H9 (cell line): ENCODE measurements around the gene ELOF1. TPM values are rescaled to one million over a fixed set of nuclear protein-coding genes. Genes with fewer than 3 reads are reported as not detected.

Source experiments
- DNase-seq: peaks from one replicate; pipeline ENCODE4 v3.0.0-alpha.2; 2017
- H2AFZ ChIP-seq: one replicate; pipeline ENCODE4 v1.6.1; 2013; ENCODE audit warnings: mild to moderate bottlenecking, low read length, control low read depth, moderate library complexity
- H2AK5ac ChIP-seq: 2 replicates; pipeline ENCODE4 v1.6.1; 2013; ENCODE audit warnings: low read length, control low read depth, mixed read lengths; ENCODE audit not compliant: insufficient read length
- H2BK120ac ChIP-seq: one replicate; pipeline ENCODE4 v1.6.1; 2013; ENCODE audit warnings: low read depth, mild to moderate bottlenecking, low read length, control low read depth, inconsistent platforms; ENCODE audit not compliant: poor library complexity, severe bottlenecking
- H2BK12ac ChIP-seq: 2 replicates; pipeline ENCODE4 v1.6.1; 2013; ENCODE audit warnings: low read length, control low read depth, mixed read lengths, low read depth; ENCODE audit not compliant: insufficient read length
- H2BK15ac ChIP-seq: 2 replicates; pipeline ENCODE4 v1.6.1; 2013; ENCODE audit warnings: low read depth, low read length, control low read depth
- H2BK20ac ChIP-seq: one replicate; pipeline ENCODE4 v1.6.1; 2013; ENCODE audit warnings: low read depth, mild to moderate bottlenecking, low read length, control low read depth, inconsistent platforms; ENCODE audit not compliant: poor library complexity, severe bottlenecking
- H2BK5ac ChIP-seq: 2 replicates; pipeline ENCODE4 v1.6.1; 2013; ENCODE audit warnings: low read length, control low read depth, mixed read lengths; ENCODE audit not compliant: insufficient read length
- H3K14ac ChIP-seq: 2 replicates; pipeline ENCODE4 v1.6.1; 2013; ENCODE audit warnings: low read length, control low read depth; ENCODE audit not compliant: insufficient read depth
- H3K18ac ChIP-seq: 2 replicates; pipeline ENCODE4 v1.6.1; 2013; ENCODE audit warnings: low read depth, mild to moderate bottlenecking, mixed read lengths, low read length, control low read depth; ENCODE audit not compliant: insufficient read length
- H3K23ac ChIP-seq: 2 replicates; pipeline ENCODE4 v1.6.1; 2013; ENCODE audit warnings: low read length, control low read depth, mixed read lengths, low read depth; ENCODE audit not compliant: insufficient read length
- H3K23me2 ChIP-seq: 2 replicates; pipeline ENCODE4 v1.6.1; 2013; ENCODE audit warnings: low read depth, mild to moderate bottlenecking, mixed read lengths, low read length, control low read depth; ENCODE audit not compliant: insufficient read length, poor library complexity, severe bottlenecking
- H3K27ac ChIP-seq: 2 replicates; pipeline ENCODE4 v1.5.1; 2013; ENCODE audit warnings: low read length, control low read depth, mixed read lengths, low read depth; ENCODE audit not compliant: insufficient read length
- H3K27me3 ChIP-seq: 2 replicates; pipeline ENCODE4 v1.6.1; 2013; ENCODE audit warnings: low read length, control low read depth, inconsistent platforms; ENCODE audit not compliant: insufficient read depth
- H3K4ac ChIP-seq: 2 replicates; pipeline ENCODE4 v1.6.1; 2013; ENCODE audit warnings: low read depth, mild to moderate bottlenecking, control low read depth, inconsistent platforms, low read length, moderate library complexity
- H3K4me1 ChIP-seq: 2 replicates; pipeline ENCODE4 v1.6.1; 2013; ENCODE audit warnings: low read length, control low read depth, inconsistent platforms; ENCODE audit not compliant: insufficient read depth
- H3K4me2 ChIP-seq: 2 replicates; pipeline ENCODE4 v1.6.1; 2013; ENCODE audit warnings: low read length, control low read depth, mixed read lengths; ENCODE audit not compliant: insufficient read length, insufficient read depth
- H3K56ac ChIP-seq: 2 replicates; pipeline ENCODE4 v1.6.1; 2013; ENCODE audit warnings: low read depth, mild to moderate bottlenecking, mixed read lengths, low read length, control low read depth; ENCODE audit not compliant: insufficient read length
- H3K79me1 ChIP-seq: 2 replicates; pipeline ENCODE4 v1.6.1; 2013; ENCODE audit warnings: low read depth, mild to moderate bottlenecking, moderate library complexity, low read length, control low read depth, inconsistent platforms; ENCODE audit not compliant: insufficient read depth, poor library complexity, severe bottlenecking
- H3K79me2 ChIP-seq: 2 replicates; pipeline ENCODE4 v1.6.1; 2013; ENCODE audit warnings: low read length, control low read depth, inconsistent platforms; ENCODE audit not compliant: insufficient read depth
- H3K9ac ChIP-seq: 2 replicates; pipeline ENCODE4 v1.6.1; 2013; ENCODE audit warnings: low read length, control low read depth, mixed read lengths; ENCODE audit not compliant: insufficient read length; ENCODE audit errors: extremely low read depth
- H3K9me3 ChIP-seq: one replicate; pipeline ENCODE4 v1.6.1; 2013; ENCODE audit warnings: low read depth, low read length, inconsistent platforms; ENCODE audit not compliant: control insufficient read depth
- H3T11ph ChIP-seq: one replicate; pipeline ENCODE4 v1.6.1; 2013; ENCODE audit warnings: mild to moderate bottlenecking, low read length, control low read depth, inconsistent platforms
- H4K20me1 ChIP-seq: one replicate; pipeline ENCODE4 v1.6.1; 2013; ENCODE audit not compliant: control insufficient read depth, insufficient read length, insufficient read depth
- H4K5ac ChIP-seq: 2 replicates; pipeline ENCODE4 v1.6.1; 2013; ENCODE audit warnings: low read depth, mild to moderate bottlenecking, mixed read lengths, low read length, control low read depth; ENCODE audit not compliant: insufficient read length
- H4K8ac ChIP-seq: replicated peaks from 2 replicates; pipeline ENCODE4 v1.6.1; 2013; ENCODE audit warnings: low read length, control low read depth, mixed read lengths, low read depth; ENCODE audit not compliant: insufficient read length
- H4K91ac ChIP-seq: 2 replicates; pipeline ENCODE4 v1.6.1; 2013; ENCODE audit warnings: low read depth, mild to moderate bottlenecking, moderate library complexity, mixed read lengths, low read length, control low read depth; ENCODE audit not compliant: insufficient read length
- H3K27ac Mint-ChIP-seq, 3 experiments: 2 replicates in 2 of 3; 3 replicates in 1 of 3; pipeline ENCODE4 v1.8.0; 2020 to 2021; ENCODE audit warnings: mixed read lengths in 3 of 3, mild to moderate bottlenecking in 1 of 3, moderate library complexity in 1 of 3
- H3K27me3 Mint-ChIP-seq: 2 replicates; pipeline ENCODE4 v1.8.0; 2021; ENCODE audit warnings: low read depth, mild to moderate bottlenecking, moderate library complexity, mixed read lengths
- H3K36me3 Mint-ChIP-seq, 3 experiments: 2 replicates in 2 of 3; 3 replicates in 1 of 3; pipeline ENCODE4 v1.8.0; 2020 to 2021; ENCODE audit warnings: low read depth in 3 of 3, mixed read lengths in 3 of 3; ENCODE audit not compliant: insufficient read depth in 1 of 3
- H3K4me1 Mint-ChIP-seq, 2 experiments: 2 replicates each; pipeline ENCODE4 v1.8.0; 2020; ENCODE audit warnings: mixed read lengths in 2 of 2
- H3K4me3 Mint-ChIP-seq, 2 experiments: 2 replicates in 1 of 2; 3 replicates in 1 of 2; pipeline ENCODE4 v1.8.0; 2020 to 2021; ENCODE audit warnings: mild to moderate bottlenecking in 2 of 2, mixed read lengths in 2 of 2, moderate library complexity in 1 of 2
- H3K9me3 Mint-ChIP-seq, 2 experiments: 2 replicates in 1 of 2; 3 replicates in 1 of 2; pipeline ENCODE4 v1.8.0; 2020; ENCODE audit warnings: mild to moderate bottlenecking in 2 of 2, mixed read lengths in 2 of 2, moderate library complexity in 1 of 2
- CTCF ChIP-seq: fragments of 200-600 bp; sonication (generic); conservative IDR thresholded peaks from 3 replicates; pipeline ENCODE4 v1.8.0; 2021; ENCODE audit warnings: antibody characterized with exemption, mild to moderate bottlenecking
- WGBS: extraction: QIAGEN DNeasy Blood & Tissue Kit; methylation state at CpG from one replicate; pipeline ENCODE4 v1.1.7; 2013; ENCODE audit warnings: missing lambda C conversion rate, low lambda C conversion rate, mixed read lengths; ENCODE audit not compliant: insufficient read length; ENCODE audit errors: extremely low coverage; 5-methylcytosine and 5-hydroxymethylcytosine counted together
- total RNA-seq: library from RNA; stranded (reverse); gene quantifications from 2 replicates; pipeline ENCODE4 v1.2.1, GENCODE V29; 2021

Gene ELOF1
- total RNA-seq, 1 experiment from 2014 or later: 84.9 TPM

DNA sequence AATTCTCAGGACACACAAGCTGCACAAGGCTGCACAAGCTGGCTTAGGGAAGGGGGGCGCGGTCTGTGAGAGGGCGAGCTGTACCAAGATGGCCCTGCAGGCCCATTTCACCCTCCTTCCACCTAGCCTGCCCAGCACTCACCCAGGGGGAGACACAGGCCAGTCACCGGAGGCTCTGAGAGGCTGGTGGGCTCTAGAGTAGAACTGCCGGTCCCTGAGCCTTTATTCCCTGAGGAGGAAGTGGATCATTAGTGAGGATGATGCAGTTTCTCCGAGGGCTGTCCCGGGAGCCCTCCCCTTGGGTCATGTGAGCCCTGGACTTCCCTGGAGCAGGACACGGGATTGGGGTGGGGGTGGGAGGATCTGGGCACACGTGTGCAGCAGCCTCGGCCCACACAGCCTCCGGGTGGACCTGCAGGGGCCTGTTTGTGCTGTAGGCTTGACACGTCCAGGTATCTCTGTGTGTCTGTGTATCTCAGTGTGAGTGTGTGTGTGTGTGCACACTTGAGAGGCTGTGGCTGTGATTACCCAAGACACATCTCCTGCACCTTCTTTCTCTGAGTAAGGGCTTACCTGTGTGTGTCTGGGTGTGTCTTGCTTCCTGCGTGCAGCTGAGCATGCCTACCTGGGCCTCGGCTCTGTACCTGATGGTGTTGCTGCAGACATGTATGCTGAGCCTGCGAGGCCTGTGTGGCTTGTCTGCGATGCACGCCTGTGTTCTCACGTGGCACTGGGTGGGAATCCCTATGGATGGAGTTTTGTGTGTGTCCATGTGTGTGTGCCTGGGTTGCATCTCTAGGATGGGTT is 18.6 kb upstream of the ELOF1 start, which contains the start of gene ACP5:
ACP5 (minus strand) TSS at position 195 of the 807 bp plus-strand sequence. CDS start 328 bp downstream, outside the sequence.
- H3K4me3 Mint-ChIP-seq: peak within 1 kb of the TSS; percentile 29 to 39; a peak in 4 of 5 replicates
- H3K9ac ChIP-seq: no peak within 1 kb of the TSS
- no peaks in the 10 kb centered on the region for H3K4me1 ChIP-seq
- no peaks in the 10 kb centered on the region for H3K27me3 ChIP-seq
- no peaks in the 10 kb centered on the region for H3K9me3 Mint-ChIP-seq
- H3K36me3 Mint-ChIP-seq: no peaks in the 10 kb centered on the region
- 0 out of 2 replicates have a peak within 1 kb of the TSS, but pooled peaks have one; percentile 28 for H3K14ac ChIP-seq
- no peaks in the 10 kb centered on the region for H4K20me1 ChIP-seq
- no peak within 1 kb of the TSS for H3K18ac ChIP-seq
- no peak within 1 kb of the TSS for H4K5ac ChIP-seq
- no peak within 1 kb of the TSS for H3K56ac ChIP-seq
- no peak within 1 kb of the TSS for H2BK12ac ChIP-seq
- no peaks in the 10 kb centered on the region for H3K79me2 ChIP-seq
- no peak within 1 kb of the TSS for H4K91ac ChIP-seq
- no peak within 1 kb of the TSS for H2BK5ac ChIP-seq
- no CpG with 5 or more reads among the region's 18 CpGs for WGBS
- peaks cover 4% of the 10 kb centered on the region for H3K23me2 ChIP-seq
- H3K4me1 Mint-ChIP-seq: peaks cover 0 to 4% of the 10 kb centered on the region in 2 experiments; a peak in 3 of 4 replicates
- no peak within 1 kb of the TSS for H3K4ac ChIP-seq
- no peaks in the 10 kb centered on the region for H3K9me3 ChIP-seq
- H2BK120ac ChIP-seq: no peak within 1 kb of the TSS
- H2BK15ac ChIP-seq: no peak within 1 kb of the TSS
- H2AK5ac ChIP-seq: no peak within 1 kb of the TSS
- H3T11ph ChIP-seq: no peak within 1 kb of the TSS
- H3K4me2 ChIP-seq: peak within 1 kb of the TSS; percentile 29
- H3K27ac Mint-ChIP-seq: no peak within 1 kb of the TSS; a peak in 1 of 7 replicates
- DNase-seq: no peak
- H2BK20ac ChIP-seq: no peak within 1 kb of the TSS
- no peak within 1 kb of the TSS for H3K23ac ChIP-seq
- H3K79me1 ChIP-seq: no peaks in the 10 kb centered on the region
- H2AFZ ChIP-seq: no peak within 1 kb of the TSS
- H3K27ac ChIP-seq: no peak within 1 kb of the TSS
- no peak for TF ChIP-seq CTCF
- H3K27me3 Mint-ChIP-seq: peaks cover 6% of the 10 kb centered on the region
- H4K8ac ChIP-seq: no peak within 1 kb of the TSS
